Measurements from ENCODE around the gene MYRIP. TPM values are rescaled to one million over a fixed set of nuclear protein-coding genes. Genes with fewer than 3 reads are reported as not detected.

Gene MYRIP
- total and polyA plus RNA-seq, 2 experiments from 2014 or later, result 1.5 to 1.8 TPM

- no peaks in the 10 kb centered on the region for H3K79me2 ChIP-seq (replicated peaks; ENCODE audit: insufficient read depth)
- H3K4me1 Mint-ChIP-seq, result peaks cover 16% of the 10 kb centered on the region
- no peak overlapping the region for H3K4me2 ChIP-seq
- TF ChIP-seq POLR2AphosphoS5 (IDR thresholded peaks at IDR 0.05; ENCODE audit: low read depth) (no peak), JUNB (IDR thresholded peaks at IDR 0.05; ENCODE audit: unreplicated experiment) (no peak), STAT1 (IDR thresholded peaks at IDR 0.05; ENCODE audit: unreplicated experiment) (no peak), EZH2phosphoT487 (IDR thresholded peaks at IDR 0.05; ENCODE audit: unreplicated experiment) (no peak), ZNF462 (CRISPR knock-in tag; IDR thresholded peaks at IDR 0.05) (no peak), CTCF (conservative IDR thresholded peaks at IDR 0.05; ENCODE audit: low read depth in 2 of 2) (no peak), ZNF114 (CRISPR knock-in tag; IDR thresholded peaks at IDR 0.05) (no peak), ETS1 (IDR thresholded peaks at IDR 0.05) (no peak), EZH2 (IDR thresholded peaks at IDR 0.05; ENCODE audit: low read depth, unreplicated experiment) (no peak), CREB1 (CRISPR knock-in tag; IDR thresholded peaks at IDR 0.05; ENCODE audit: low read depth) (no peak), NANOG (IDR thresholded peaks at IDR 0.05; ENCODE audit: borderline replicate concordance) (no peak), REST (IDR thresholded peaks at IDR 0.05; ENCODE audit: unreplicated experiment) (no peak), ZNF331 (CRISPR knock-in tag; IDR thresholded peaks at IDR 0.05; ENCODE audit: low read depth) (no peak)
- H3K9me2 ChIP-seq (ENCODE audit: insufficient read depth), result peaks cover 6% of the 10 kb centered on the region
- H3K4me3 Mint-ChIP-seq, result no peak overlapping the region
- no peak overlapping the region for H2AFZ ChIP-seq
- ATAC-seq (no peak), DNase-seq (ENCODE audit: low spot score) (no peak)
- no peaks in the 10 kb centered on the region for H3K36me3 ChIP-seq (ENCODE audit: insufficient read depth)
- H3K27me3 ChIP-seq (ENCODE audit: insufficient read depth), result no peaks in the 10 kb centered on the region
- H3K27ac Mint-ChIP-seq, result no peak overlapping the region
- peaks cover 15% of the 10 kb centered on the region for H3K4me1 ChIP-seq (ENCODE audit: insufficient read depth)
- no peaks in the 10 kb centered on the region for H3F3A ChIP-seq (replicated peaks; ENCODE audit: low read depth)
- H4K20me1 ChIP-seq (replicated peaks; ENCODE audit: insufficient read depth), result no peaks in the 10 kb centered on the region
- no peak overlapping the region for H3K4me3 ChIP-seq
- H3K27ac ChIP-seq (ENCODE audit: low read depth), result no peak overlapping the region
- peaks cover 2% of the 10 kb centered on the region for H3K27me3 Mint-ChIP-seq (ENCODE audit: insufficient read depth, low read depth, poor library complexity)
- peaks cover 4% of the 10 kb centered on the region; the same call in 1 of the 3 replicates for H3K36me3 Mint-ChIP-seq (ENCODE audit: low read depth)
- peaks cover 5% of the 10 kb centered on the region; the same call in 1 of the 3 replicates for H3K9me3 Mint-ChIP-seq
Observed at GRCh38 chr3:40042752-40043443, 233.5 kb downstream of the MYRIP start.
